ENCODE data around the gene POU2F2.

The POU2F2 gene

GRCh38 chr19:42078538-42079275 is 53.5 kb downstream of the POU2F2 start:
- no peak for DNase-seq

GRCh38 chr19:42078058-42078457 is 54.2 kb downstream of the POU2F2 start:
- DNase-seq: no peak

- no peak for DNase-seq
Observed at GRCh38 chr19:42076380-42076944, 55.8 kb downstream of the POU2F2 start.

- DNase-seq: peak; percentile 100
Observed at GRCh38 chr19:42075616-42076379, 56.4 kb downstream of the POU2F2 start, which contains the start of gene ZNF574. TSS of gene ZNF574 (plus strand) at chr19:42076166. CDS start at chr19:42078607, 2,441 bp downstream.

GRCh38 chr19:42075364-42075615 is 57.0 kb downstream of the POU2F2 start:
- no peak for DNase-seq

- DNase-seq: no peak
Observed at GRCh38 chr19:42074513-42075363, 57.5 kb downstream of the POU2F2 start.

- no peak for DNase-seq
Observed at GRCh38 chr19:42071247-42071646, 61.0 kb downstream of the POU2F2 start.

- no peak for DNase-seq
Observed at GRCh38 chr19:42069619-42070351, 62.5 kb downstream of the POU2F2 start, which contains the start of gene GRIK5. TSS of gene GRIK5 (minus strand) at chr19:42070206. CDS start at chr19:42065770, 4,436 bp downstream.

- no peak for DNase-seq
Observed at GRCh38 chr19:42068756-42069571, 63.3 kb downstream of the POU2F2 start.

GRCh38 chr19:42068361-42068755 is 63.9 kb downstream of the POU2F2 start:
- no peak for DNase-seq

- DNase-seq: no peak
Observed at GRCh38 chr19:42067315-42067888, 64.8 kb downstream of the POU2F2 start.

- peak; percentile 28 for DNase-seq
Observed at GRCh38 chr19:42066075-42066754, 66.0 kb downstream of the POU2F2 start.

GRCh38 chr19:42065511-42065910 is 66.7 kb downstream of the POU2F2 start:
- no peak for DNase-seq

- DNase-seq: no peak
Observed at GRCh38 chr19:42065051-42065450, 67.2 kb downstream of the POU2F2 start.

GRCh38 chr19:42064432-42064831 is 67.8 kb downstream of the POU2F2 start:
- no peak for DNase-seq

GRCh38 chr19:42062381-42062780 is 69.9 kb downstream of the POU2F2 start:
- no peak for DNase-seq

GRCh38 chr19:42060117-42060516 is 72.1 kb downstream of the POU2F2 start:
- no peak for DNase-seq

GRCh38 chr19:42059196-42059595 is 73.0 kb downstream of the POU2F2 start:
- no peak for DNase-seq

GRCh38 chr19:42057846-42058245 is 74.4 kb downstream of the POU2F2 start:
- DNase-seq: no peak

- no peak for DNase-seq
Observed at GRCh38 chr19:42054205-42054604, 78.0 kb downstream of the POU2F2 start.
